ENCODE results near the gene MICAL2.

DNA sequence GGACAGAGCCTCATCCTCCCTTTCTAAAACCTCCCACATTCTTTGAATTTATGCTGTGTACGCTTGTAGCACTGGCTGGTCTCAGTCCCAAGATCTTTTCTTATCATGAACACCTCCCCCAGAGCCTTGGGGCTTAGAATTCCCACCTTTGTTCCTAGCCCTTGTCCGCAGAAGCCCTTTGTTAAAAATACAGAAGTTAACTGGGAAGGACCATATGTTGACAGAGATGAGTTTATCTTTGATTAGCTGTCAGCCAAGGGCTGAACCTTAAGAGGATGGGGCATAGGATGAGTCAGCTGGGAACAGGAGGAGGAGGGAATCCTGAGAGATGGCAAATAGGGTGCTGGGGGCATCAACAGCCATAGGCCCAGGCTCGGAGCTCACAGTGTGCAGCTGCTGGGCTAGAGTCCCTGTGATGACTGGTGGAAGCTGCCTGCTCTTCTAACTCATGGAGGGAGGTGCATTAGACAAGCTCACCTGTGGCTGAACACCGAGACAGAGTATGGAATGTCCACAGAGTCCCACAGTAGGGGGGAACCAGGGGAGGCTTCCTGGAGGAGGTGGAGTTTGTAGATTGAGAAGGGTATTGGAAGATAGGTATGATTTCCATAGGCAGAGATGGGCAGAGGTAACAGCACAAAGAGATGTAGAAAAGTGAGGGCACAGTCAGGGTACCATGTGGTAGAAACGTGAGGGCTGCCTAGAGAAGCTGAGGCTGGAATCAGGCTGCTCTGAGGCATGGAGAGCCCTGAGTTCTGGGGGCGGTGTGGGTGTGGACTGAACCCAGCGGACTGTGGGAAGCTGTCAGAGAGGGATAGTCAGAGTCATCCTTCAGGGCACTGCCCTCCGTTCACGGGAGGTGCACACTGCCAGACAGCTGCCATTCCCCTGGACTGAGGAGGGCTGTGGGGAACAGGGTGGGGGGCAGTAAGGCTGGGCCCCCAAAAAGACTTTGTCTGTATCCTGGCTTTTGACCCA is 9.9 kb downstream of the MICAL2 start:
- TF ChIP-seq POLR2A (IDR thresholded peaks at IDR 0.05) = no peak
- TF ChIP-seq, protein P1, sequence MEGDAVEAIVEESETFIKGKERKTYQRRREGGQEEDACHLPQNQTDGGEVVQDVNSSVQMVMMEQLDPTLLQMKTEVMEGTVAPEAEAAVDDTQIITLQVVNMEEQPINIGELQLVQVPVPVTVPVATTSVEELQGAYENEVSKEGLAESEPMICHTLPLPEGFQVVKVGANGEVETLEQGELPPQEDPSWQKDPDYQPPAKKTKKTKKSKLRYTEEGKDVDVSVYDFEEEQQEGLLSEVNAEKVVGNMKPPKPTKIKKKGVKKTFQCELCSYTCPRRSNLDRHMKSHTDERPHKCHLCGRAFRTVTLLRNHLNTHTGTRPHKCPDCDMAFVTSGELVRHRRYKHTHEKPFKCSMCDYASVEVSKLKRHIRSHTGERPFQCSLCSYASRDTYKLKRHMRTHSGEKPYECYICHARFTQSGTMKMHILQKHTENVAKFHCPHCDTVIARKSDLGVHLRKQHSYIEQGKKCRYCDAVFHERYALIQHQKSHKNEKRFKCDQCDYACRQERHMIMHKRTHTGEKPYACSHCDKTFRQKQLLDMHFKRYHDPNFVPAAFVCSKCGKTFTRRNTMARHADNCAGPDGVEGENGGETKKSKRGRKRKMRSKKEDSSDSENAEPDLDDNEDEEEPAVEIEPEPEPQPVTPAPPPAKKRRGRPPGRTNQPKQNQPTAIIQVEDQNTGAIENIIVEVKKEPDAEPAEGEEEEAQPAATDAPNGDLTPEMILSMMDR (IDR thresholded peaks at IDR 0.05) = no peak
